IMR-90 (cell line): ENCODE results near the gene TMEM184C. TPM values are rescaled to one million over a fixed set of nuclear protein-coding genes. Genes with fewer than 3 reads are reported as not detected.

Source experiments
- ATAC-seq: fragments of 200-7000 bp; cut with Tn5 transposase; 2 replicates; pipeline ENCODE4 v1.9.1; 2020; ENCODE audit warnings: low read depth, mild to moderate bottlenecking, moderate library complexity
- BruUV-seq: library from RNA; stranded (reverse); fragments of 400-500 nt; replicated peaks from 2 replicates; lab custom pipeline; 2021; lab: Mats Ljungman, UMichigan
- CTCF ChIA-PET: fragments of 300-600 bp; formaldehyde crosslinking; extraction: SDS; loops from one replicate; lab custom pipeline; 2021; ENCODE audit warnings: antibody characterized with exemption; lab: Yijun Ruan, JAX
- POLR2A ChIA-PET: fragments of 300-600 bp; sonication (Branson Sonifier 250); formaldehyde crosslinking; loops from one replicate; lab custom pipeline; 2022; ENCODE audit warnings: antibody characterized with exemption; ENCODE audit not compliant: unreplicated experiment; lab: Charles Lee
- DNase-seq: peaks from one replicate; pipeline ENCODE4 v3.0.0; 2013
- H2AFZ ChIP-seq: replicated peaks from 2 replicates; pipeline ENCODE3; 2013; ENCODE audit warnings: low read length, mild to moderate bottlenecking; ENCODE audit not compliant: poor library complexity
- H2AK5ac ChIP-seq: 2 replicates; pipeline ENCODE4 v1.6.1; 2013; ENCODE audit warnings: low read depth, low read length, inconsistent platforms
- H2AK9ac ChIP-seq: replicated peaks from 2 replicates; pipeline ENCODE3; 2013; ENCODE audit warnings: mild to moderate bottlenecking, low read depth, low read length, moderate library complexity; ENCODE audit not compliant: poor library complexity
- H2BK120ac ChIP-seq: 2 replicates; pipeline ENCODE4 v1.6.1; 2013; ENCODE audit warnings: low read depth, low read length, inconsistent platforms
- H2BK15ac ChIP-seq: 3 replicates; pipeline ENCODE4 v1.6.1; 2013; ENCODE audit warnings: low read depth, low read length, inconsistent platforms
- H2BK20ac ChIP-seq: 2 replicates; pipeline ENCODE4 v1.6.1; 2013; ENCODE audit warnings: low read depth, mild to moderate bottlenecking, inconsistent platforms, low read length, moderate library complexity
- H2BK5ac ChIP-seq: 2 replicates; pipeline ENCODE4 v1.6.1; 2013; ENCODE audit warnings: mild to moderate bottlenecking, low read depth, low read length, inconsistent platforms; ENCODE audit not compliant: poor library complexity, severe bottlenecking
- H3K14ac ChIP-seq: replicated peaks from 2 replicates; pipeline ENCODE4 v1.6.1; 2013; ENCODE audit warnings: low read depth, low read length, inconsistent platforms
- H3K18ac ChIP-seq: 2 replicates; pipeline ENCODE4 v1.6.1; 2013; ENCODE audit warnings: low read depth, low read length, control low read depth
- H3K23ac ChIP-seq: 2 replicates; pipeline ENCODE4 v1.6.1; 2013; ENCODE audit warnings: low read depth, low read length, inconsistent platforms
- H3K27ac ChIP-seq: 2 replicates; pipeline ENCODE4 v1.5.1; 2013; ENCODE audit warnings: mild to moderate bottlenecking, control low read depth, low read length; ENCODE audit not compliant: insufficient read depth
- H3K27me3 ChIP-seq: 2 replicates; pipeline ENCODE4 v1.6.1; 2013; ENCODE audit warnings: low read length; ENCODE audit not compliant: control insufficient read depth, insufficient read depth
- H3K36me3 ChIP-seq: 2 replicates; pipeline ENCODE4 v1.6.1; 2013; ENCODE audit warnings: low read length, mixed read lengths; ENCODE audit not compliant: control insufficient read depth, insufficient read depth
- H3K4ac ChIP-seq: 2 replicates; pipeline ENCODE4 v1.6.1; 2013; ENCODE audit warnings: low read depth, low read length, inconsistent platforms
- H3K4me1 ChIP-seq: 2 replicates; pipeline ENCODE4 v1.6.1; 2013; ENCODE audit warnings: low read length, mixed read lengths; ENCODE audit not compliant: control insufficient read depth, insufficient read depth
- H3K4me2 ChIP-seq: 2 replicates; pipeline ENCODE4 v1.6.1; 2013; ENCODE audit warnings: low read depth, mild to moderate bottlenecking, control low read depth, low read length, moderate library complexity
- H3K4me3 ChIP-seq: 2 replicates; pipeline ENCODE4 v1.5.1; 2013; ENCODE audit warnings: low read depth, mild to moderate bottlenecking, control low read depth, low read length, moderate library complexity; ENCODE audit not compliant: insufficient read depth
- H3K56ac ChIP-seq: 2 replicates; pipeline ENCODE4 v1.6.1; 2013; ENCODE audit warnings: low read length, inconsistent platforms; ENCODE audit not compliant: insufficient read depth; ENCODE audit errors: extremely low read depth
- H3K79me1 ChIP-seq, 2 experiments: 2 replicates each; pipeline ENCODE4 v1.6.1; 2013; ENCODE audit warnings: low read length in 2 of 2, inconsistent platforms in 1 of 2, low read depth in 1 of 2
- H3K9ac ChIP-seq: 2 replicates; pipeline ENCODE4 v1.6.1; 2013; ENCODE audit warnings: low read depth, low read length, control low read depth
- H3K9me1 ChIP-seq: 2 replicates; pipeline ENCODE4 v1.6.1; 2013; ENCODE audit warnings: low read length, inconsistent platforms; ENCODE audit not compliant: insufficient read depth
- H3K9me3 ChIP-seq: 2 replicates; pipeline ENCODE4 v1.6.1; 2013; ENCODE audit warnings: low read length; ENCODE audit not compliant: control insufficient read depth, insufficient read depth
- H4K20me1 ChIP-seq: 2 replicates; pipeline ENCODE4 v1.6.1; 2013; ENCODE audit warnings: low read length, inconsistent platforms; ENCODE audit not compliant: insufficient read depth
- H4K5ac ChIP-seq: 2 replicates; pipeline ENCODE4 v1.6.1; 2013; ENCODE audit warnings: mild to moderate bottlenecking, low read depth, low read length, control low read depth
- H4K8ac ChIP-seq, 2 experiments: 2 replicates each; pipeline ENCODE4 v1.6.1; 2013; ENCODE audit warnings: low read depth in 2 of 2, low read length in 2 of 2, control low read depth in 1 of 2, inconsistent platforms in 1 of 2
- H4K91ac ChIP-seq: 2 replicates; pipeline ENCODE4 v1.6.1; 2013; ENCODE audit warnings: low read depth, low read length, inconsistent platforms; ENCODE audit not compliant: insufficient read depth
- BHLHE40 ChIP-seq: fragments of 150-350 bp; IDR thresholded peaks from 2 replicates; pipeline ENCODE4 v1.6.1; 2016; ENCODE audit warnings: mild to moderate bottlenecking, low read depth, low read length
- CEBPB ChIP-seq: IDR thresholded peaks from 2 replicates; pipeline ENCODE4 v1.6.1; 2012; ENCODE audit warnings: low read depth, low read length, improper control_type of control experiment
- CHD1 ChIP-seq: IDR thresholded peaks from 2 replicates; pipeline ENCODE4 v1.6.1; 2012; ENCODE audit warnings: low read depth, low read length, improper control_type of control experiment
- CTCF ChIP-seq: conservative IDR thresholded peaks from 2 replicates; pipeline ENCODE4 v1.5.1; 2012; ENCODE audit warnings: mild to moderate bottlenecking, low read depth, low read length, improper control_type of control experiment
- ELK1 ChIP-seq: fragments of 150-350 bp; IDR thresholded peaks from 2 replicates; pipeline ENCODE4 v1.6.1; 2016; ENCODE audit warnings: low read depth, mild to moderate bottlenecking, low read length, moderate library complexity, borderline replicate concordance
- FOS ChIP-seq: fragments of 150-350 bp; IDR thresholded peaks from 2 replicates; pipeline ENCODE4 v1.6.1; 2016; ENCODE audit warnings: low read depth, low read length
- MAFK ChIP-seq: IDR thresholded peaks from 2 replicates; pipeline ENCODE4 v1.6.1; 2012; ENCODE audit warnings: low read depth, low read length, improper control_type of control experiment
- MAZ ChIP-seq: IDR thresholded peaks from 2 replicates; pipeline ENCODE4 v1.6.1; 2012; ENCODE audit warnings: low read depth, mild to moderate bottlenecking, low read length, improper control_type of control experiment, moderate library complexity, borderline replicate concordance
- MXI1 ChIP-seq: IDR thresholded peaks from 2 replicates; pipeline ENCODE4 v1.6.1; 2012; ENCODE audit warnings: low read depth, mild to moderate bottlenecking, low read length, moderate library complexity, borderline replicate concordance
- NFE2L2 ChIP-seq: fragments of 150-350 bp; IDR thresholded peaks from 2 replicates; pipeline ENCODE4 v1.6.1; 2016; ENCODE audit warnings: low read depth, mild to moderate bottlenecking, low read length
- POLR2A ChIP-seq: IDR thresholded peaks from 2 replicates; pipeline ENCODE4 v1.6.1; 2012; ENCODE audit warnings: mild to moderate bottlenecking, low read depth, low read length
- RCOR1 ChIP-seq: IDR thresholded peaks from 2 replicates; pipeline ENCODE4 v1.6.1; 2012; ENCODE audit warnings: mild to moderate bottlenecking, low read length, improper control_type of control experiment; ENCODE audit not compliant: insufficient replicate concordance
- RFX5 ChIP-seq: IDR thresholded peaks from 2 replicates; pipeline ENCODE4 v1.8.0; 2012; ENCODE audit warnings: low read depth, mild to moderate bottlenecking, low read length, moderate library complexity
- SMC3 ChIP-seq: fragments of 150-350 bp; IDR thresholded peaks from 2 replicates; pipeline ENCODE4 v1.6.1; 2016; ENCODE audit warnings: low read depth, mild to moderate bottlenecking, antibody characterized with exemption, low read length, moderate library complexity
- USF2 ChIP-seq: fragments of 150-350 bp; IDR thresholded peaks from 2 replicates; pipeline ENCODE4 v1.6.1; 2017; ENCODE audit warnings: mild to moderate bottlenecking, antibody characterized with exemption, low read length, low read depth
- WGBS, 2 experiments: methylation state at CpG; one replicate each; pipeline versions ENCODE4 v1.1.5 to v1.1.7; 2013; ENCODE audit warnings: missing lambda C conversion rate in 2 of 2; ENCODE audit not compliant: insufficient read length in 1 of 2; ENCODE audit errors: extremely low coverage in 2 of 2; 5-methylcytosine and 5-hydroxymethylcytosine counted together
- dilution Hi-C: fragments of 300-500 bp; cut with HindIII; formaldehyde crosslinking; loops from one replicate; pipeline ENCODE4 v1.14.3; 2018; ENCODE audit warnings: low sequenced_read_pairs; ENCODE audit not compliant: unreplicated experiment
- in situ Hi-C: fragments of 300-500 bp; cut with MboI; formaldehyde crosslinking; loops from 3 replicates; pipeline ENCODE4 v1.14.3; 2019; ENCODE audit warnings: low sequenced_read_pairs, inconsistent platforms, mixed read lengths
- intact Hi-C: fragments of 100-400 bp; cut with micrococcal nuclease; formaldehyde crosslinking; loops from 2 replicates; pipeline ENCODE4 v1.10.0; 2022
- polyA plus RNA-seq, 3 experiments: library from polyadenylated mRNA; depleted of rRNA; stranded (reverse); fragments of >200 nt; gene quantifications; 2 replicates each; pipeline ENCODE4 v1.2.3, GENCODE V29; 2012; ENCODE audit warnings: low replicate concordance in 1 of 3
- total RNA-seq: library from RNA; depleted of rRNA; stranded (reverse); fragments of >200 nt; gene quantifications from 2 replicates; pipeline ENCODE4 v1.2.3, GENCODE V29; 2012

TMEM184C gene
- total and polyA plus RNA-seq, 2 of the 4 experiments (the other 2 are of a cell fraction), result 17.4 to 67.6 TPM

GRCh38 chr4:147640331-147640730 is 23.1 kb downstream of the TMEM184C start:
- no peak overlapping the region for H2BK120ac ChIP-seq
- H3K4me2 ChIP-seq, result no peak overlapping the region
- no peaks in the 10 kb centered on the region for H3K27me3 ChIP-seq
- no peak overlapping the region for H4K5ac ChIP-seq
- peak; percentile 59 for DNase-seq
- H3K4ac ChIP-seq, result no peak overlapping the region
- H2BK5ac ChIP-seq, result no peak overlapping the region
- no CpG with 5 or more reads among the region's 1 CpG for WGBS, 2 experiments
- H3K23ac ChIP-seq, result no peak overlapping the region
- H3K9ac ChIP-seq, result no peak overlapping the region
- intact Hi-C loops (no loop called here), dilution Hi-C loops (no loop called here), in situ Hi-C loops (no loop called here)
- H2AFZ ChIP-seq, result no peak overlapping the region
- no peak for TF ChIP-seq FOS
- TF ChIP-seq RFX5, result no peak
- TF ChIP-seq MAZ, result no peak
- TF ChIP-seq RCOR1, result no peak
- TF ChIP-seq POLR2A, result no peak
- no peak for TF ChIP-seq USF2
- no peak for TF ChIP-seq CHD1
- TF ChIP-seq SMC3, result no peak
- no peak for TF ChIP-seq MXI1
- TF ChIP-seq CEBPB, result no peak
- no peak for TF ChIP-seq NFE2L2
- TF ChIP-seq MAFK, result no peak
- no peak for TF ChIP-seq BHLHE40
- TF ChIP-seq CTCF, result no peak
- no peak for TF ChIP-seq ELK1
- no peak overlapping the region for H3K14ac ChIP-seq
- peak; percentile 32; the same call in 1 of the 2 replicates for ATAC-seq
- no peaks in the 10 kb centered on the region for H3K4me1 ChIP-seq
- H3K9me3 ChIP-seq, result no peaks in the 10 kb centered on the region; the same call in 1 of the 2 replicates
- H2BK20ac ChIP-seq, result no peak overlapping the region
- no peak overlapping the region for H2AK5ac ChIP-seq
- H3K56ac ChIP-seq, result no peak overlapping the region
- no peak overlapping the region for H2BK15ac ChIP-seq
- 0 out of 2 replicates have a peak, but pooled peaks cover 3% of the 10 kb centered on the region for H3K9me1 ChIP-seq
- no peak overlapping the region for H3K27ac ChIP-seq
- H4K8ac ChIP-seq, result no peak overlapping the region
- no peak overlapping the region for H3K4me3 ChIP-seq
- ChIA-PET POLR2A (interaction anchor here (0.5 kb wide), 1 partner anchor 97 kb away, joined by 4 read pairs; no protein-coding TSS in a partner anchor), CTCF (interaction anchor here (0.5 to 1.1 kb wide), 3 partner anchors 9 to 227 kb away, joined by 3 to 5 read pairs (median 3); no protein-coding TSS in a partner anchor)
- H4K91ac ChIP-seq, result no peak overlapping the region
- BruUV-seq, result no TSS peak
- peaks cover 7% of the 10 kb centered on the region for H3K36me3 ChIP-seq
- H4K20me1 ChIP-seq, result no peaks in the 10 kb centered on the region
- no peak overlapping the region for H3K18ac ChIP-seq
- H3K79me1 ChIP-seq, result peaks cover 4 to 12% of the 10 kb centered on the region in 2 experiments; a peak in 2 of 4 replicates
- no peak overlapping the region for H2AK9ac ChIP-seq
